HG03135 (cell line): ENCODE results near the gene GAS7.

Source experiments
- ATAC-seq: cut with Tn5 transposase; IDR thresholded peaks from one replicate; pipeline ENCODE4 v1.9.1; 2021; ENCODE audit warnings: mild to moderate bottlenecking, moderate library complexity; ENCODE audit not compliant: unreplicated experiment

The GAS7 gene

GRCh38 chr17:9860851-9861250, 337.6 kb downstream of the GAS7 start:
- ATAC-seq: no peak
